Keratinocyte (primary cell): Measurements from ENCODE around the gene SULT2B1.

Source experiments
- EZH2 ChIP-seq: IDR thresholded peaks from one replicate; pipeline ENCODE4 v1.6.1; 2012; ENCODE audit warnings: inconsistent platforms, mild to moderate bottlenecking, low read length, moderate library complexity
- TF ChIP-seq, protein P1 (sequence below), 3 experiments: IDR thresholded peaks in 1 of 3; conservative IDR thresholded peaks in 1 of 3; optimal IDR thresholded peaks in 1 of 3; 2 replicates in 2 of 3; 3 replicates in 1 of 3; pipeline versions ENCODE3 to v1.5.1; 2011; ENCODE audit warnings: low read length in 3 of 3, mild to moderate bottlenecking in 3 of 3, moderate library complexity in 2 of 3, control low read depth in 1 of 3, inconsistent platforms in 1 of 3; ENCODE audit not compliant: insufficient read depth in 2 of 3; ENCODE audit errors: extremely low read depth in 1 of 3

DNA sequence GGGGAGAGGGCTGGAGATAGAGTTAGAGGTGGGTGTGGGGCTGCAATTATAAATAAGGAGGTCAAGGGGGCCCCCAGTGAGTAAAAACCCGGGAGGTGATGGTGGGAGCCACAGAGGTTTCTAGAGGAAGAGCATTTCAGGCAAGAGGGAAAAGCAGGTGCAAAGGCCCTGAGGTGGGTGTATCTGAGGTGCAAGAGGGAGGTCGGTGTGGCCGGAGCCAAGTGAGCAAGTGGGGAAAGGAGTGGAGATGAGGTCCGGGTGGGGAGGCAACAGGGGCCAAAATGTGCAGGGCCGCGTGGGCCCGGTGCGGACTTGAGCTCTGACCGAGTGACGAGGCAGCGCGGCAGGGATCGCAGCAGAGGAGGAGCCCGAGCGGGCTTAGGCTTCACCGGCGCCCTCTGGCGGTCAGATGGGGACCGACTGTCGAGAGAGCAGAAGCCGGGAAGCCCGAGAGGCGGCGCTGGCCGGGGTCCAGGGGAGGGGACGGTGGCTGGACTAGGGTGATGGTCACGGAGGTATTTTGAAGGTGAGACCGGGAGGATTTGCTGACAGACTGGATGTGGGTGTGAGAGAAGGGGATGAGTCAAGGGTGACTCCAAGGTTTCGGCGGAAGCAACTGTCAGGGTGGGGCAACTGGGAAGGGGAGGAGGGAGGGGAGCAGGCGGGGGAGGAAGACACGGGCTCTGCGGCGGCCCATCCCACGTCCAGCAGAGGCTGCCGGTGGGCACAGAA, 36.9 kb downstream of the SULT2B1 start:
- TF ChIP-seq, protein P1, sequence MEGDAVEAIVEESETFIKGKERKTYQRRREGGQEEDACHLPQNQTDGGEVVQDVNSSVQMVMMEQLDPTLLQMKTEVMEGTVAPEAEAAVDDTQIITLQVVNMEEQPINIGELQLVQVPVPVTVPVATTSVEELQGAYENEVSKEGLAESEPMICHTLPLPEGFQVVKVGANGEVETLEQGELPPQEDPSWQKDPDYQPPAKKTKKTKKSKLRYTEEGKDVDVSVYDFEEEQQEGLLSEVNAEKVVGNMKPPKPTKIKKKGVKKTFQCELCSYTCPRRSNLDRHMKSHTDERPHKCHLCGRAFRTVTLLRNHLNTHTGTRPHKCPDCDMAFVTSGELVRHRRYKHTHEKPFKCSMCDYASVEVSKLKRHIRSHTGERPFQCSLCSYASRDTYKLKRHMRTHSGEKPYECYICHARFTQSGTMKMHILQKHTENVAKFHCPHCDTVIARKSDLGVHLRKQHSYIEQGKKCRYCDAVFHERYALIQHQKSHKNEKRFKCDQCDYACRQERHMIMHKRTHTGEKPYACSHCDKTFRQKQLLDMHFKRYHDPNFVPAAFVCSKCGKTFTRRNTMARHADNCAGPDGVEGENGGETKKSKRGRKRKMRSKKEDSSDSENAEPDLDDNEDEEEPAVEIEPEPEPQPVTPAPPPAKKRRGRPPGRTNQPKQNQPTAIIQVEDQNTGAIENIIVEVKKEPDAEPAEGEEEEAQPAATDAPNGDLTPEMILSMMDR (optimal IDR thresholded peaks at IDR 0.05 in 1 of 3, IDR thresholded peaks at IDR 0.05 in 1 of 3, conservative IDR thresholded peaks at IDR 0.05 in 1 of 3; ENCODE audit: extremely low read depth in 1 of 3, insufficient read depth in 2 of 3, low read length in 3 of 3), result peak; percentile 83 to 98 (median 92)
- TF ChIP-seq EZH2, result no peak
